22Rv1 (cell line): Measurements from ENCODE around the gene IGF2R.

Experiments used
- H3K27ac ChIP-seq: fragments of 450-650 bp; 2 replicates; pipeline ENCODE4 v1.5.1; 2017
- ZFX ChIP-seq: fragments of 450-650 bp; IDR thresholded peaks from 2 replicates; pipeline ENCODE4 v1.6.1; 2017; ENCODE audit warnings: antibody characterized with exemption, borderline replicate concordance
- TF ChIP-seq, protein P1 (sequence below): fragments of 450-650 bp; IDR thresholded peaks from 2 replicates; pipeline ENCODE4 v1.5.1; 2017; ENCODE audit warnings: mild to moderate bottlenecking

Gene IGF2R

DNA sequence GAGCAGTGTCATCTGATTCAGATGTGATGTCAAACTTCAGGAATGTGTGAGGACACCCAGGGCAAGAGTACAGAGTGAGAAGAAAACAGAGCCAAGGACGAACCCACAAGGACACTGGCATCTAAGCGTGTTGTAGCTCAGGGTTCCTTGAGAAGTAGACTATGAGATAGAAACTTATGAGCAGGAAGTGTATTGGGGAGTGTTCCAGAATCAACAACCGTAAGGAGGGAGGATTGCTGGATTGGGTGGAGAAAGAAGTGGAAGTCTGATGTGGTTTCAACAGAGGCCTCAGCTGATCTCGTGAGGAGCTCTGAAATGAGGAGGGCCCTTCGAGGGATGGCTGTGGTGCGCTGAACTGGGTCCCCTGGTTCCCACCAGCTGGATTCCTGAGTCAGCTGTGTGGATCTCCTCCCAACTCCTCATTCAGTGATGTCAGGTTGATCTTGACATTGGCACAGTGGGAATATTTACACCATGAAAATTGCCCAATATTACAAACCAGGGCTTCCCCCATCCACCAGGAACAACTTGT lies 25.7 kb upstream of the IGF2R start:
- H3K27ac ChIP-seq: no peak overlapping the region
- TF ChIP-seq, protein P1, sequence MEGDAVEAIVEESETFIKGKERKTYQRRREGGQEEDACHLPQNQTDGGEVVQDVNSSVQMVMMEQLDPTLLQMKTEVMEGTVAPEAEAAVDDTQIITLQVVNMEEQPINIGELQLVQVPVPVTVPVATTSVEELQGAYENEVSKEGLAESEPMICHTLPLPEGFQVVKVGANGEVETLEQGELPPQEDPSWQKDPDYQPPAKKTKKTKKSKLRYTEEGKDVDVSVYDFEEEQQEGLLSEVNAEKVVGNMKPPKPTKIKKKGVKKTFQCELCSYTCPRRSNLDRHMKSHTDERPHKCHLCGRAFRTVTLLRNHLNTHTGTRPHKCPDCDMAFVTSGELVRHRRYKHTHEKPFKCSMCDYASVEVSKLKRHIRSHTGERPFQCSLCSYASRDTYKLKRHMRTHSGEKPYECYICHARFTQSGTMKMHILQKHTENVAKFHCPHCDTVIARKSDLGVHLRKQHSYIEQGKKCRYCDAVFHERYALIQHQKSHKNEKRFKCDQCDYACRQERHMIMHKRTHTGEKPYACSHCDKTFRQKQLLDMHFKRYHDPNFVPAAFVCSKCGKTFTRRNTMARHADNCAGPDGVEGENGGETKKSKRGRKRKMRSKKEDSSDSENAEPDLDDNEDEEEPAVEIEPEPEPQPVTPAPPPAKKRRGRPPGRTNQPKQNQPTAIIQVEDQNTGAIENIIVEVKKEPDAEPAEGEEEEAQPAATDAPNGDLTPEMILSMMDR: no peak
- no peak for TF ChIP-seq ZFX

DNA sequence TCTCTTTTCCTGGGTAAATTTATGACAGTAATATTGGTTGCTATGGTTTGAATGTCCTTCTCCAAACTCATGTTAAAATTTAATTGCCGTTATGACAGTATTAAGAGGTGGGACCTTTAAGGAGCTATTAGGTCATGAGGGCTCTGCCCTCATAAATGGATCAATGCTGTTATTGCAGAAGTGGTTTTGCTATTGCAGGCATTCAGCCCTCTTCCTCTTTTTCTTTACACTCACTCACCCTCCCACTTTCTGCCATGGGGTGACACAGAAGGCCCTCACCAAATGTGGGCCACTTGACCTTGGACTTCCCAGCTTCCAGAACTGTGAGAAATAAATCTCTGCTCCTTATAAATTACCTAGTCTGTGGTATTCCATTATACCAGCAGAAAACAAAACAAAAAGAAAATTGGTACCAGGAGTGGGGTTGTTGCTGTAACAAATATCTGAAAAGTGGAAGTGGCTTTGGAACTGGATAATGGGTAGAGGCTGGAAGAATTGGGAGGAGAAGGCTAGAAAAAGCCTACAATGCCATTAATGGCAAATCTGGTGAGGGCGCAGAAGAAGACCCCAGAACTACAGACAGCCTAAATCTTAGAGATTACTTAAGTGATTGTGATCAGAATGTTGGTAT lies 24.8 kb upstream of the IGF2R start:
- no peak for TF ChIP-seq ZFX
- TF ChIP-seq, protein P1: no peak
- H3K27ac ChIP-seq: no peak overlapping the region

DNA sequence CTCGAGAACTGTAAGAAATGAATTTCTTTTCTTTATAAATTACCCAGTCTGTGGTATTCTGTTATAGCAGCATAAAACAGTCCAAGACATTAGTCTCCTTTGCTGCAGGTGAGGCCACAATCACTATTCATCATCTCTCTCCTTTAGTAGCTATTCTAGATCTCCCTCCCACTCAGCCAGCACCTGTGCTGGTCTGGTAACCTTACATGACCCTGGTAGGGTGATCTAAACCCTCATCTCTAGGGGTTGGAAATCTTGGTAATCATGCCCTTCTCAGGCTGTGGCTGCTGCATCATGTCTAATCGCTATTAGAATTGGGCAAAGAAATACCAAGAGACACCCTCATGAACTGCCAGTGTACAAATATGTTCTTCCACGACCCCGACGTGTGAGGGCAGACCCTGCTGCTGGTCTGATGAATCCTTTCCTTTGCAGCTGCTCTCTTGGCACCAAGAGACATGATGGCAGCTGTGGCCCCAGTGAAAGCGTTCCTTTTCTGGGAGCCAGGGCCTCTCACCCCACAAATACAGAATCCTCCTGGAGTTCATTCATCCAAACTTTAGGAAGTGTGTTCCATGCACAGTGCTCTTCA lies 23.0 kb upstream of the IGF2R start:
- no peak overlapping the region for H3K27ac ChIP-seq
- TF ChIP-seq ZFX: no peak
- TF ChIP-seq, protein P1: no peak

DNA sequence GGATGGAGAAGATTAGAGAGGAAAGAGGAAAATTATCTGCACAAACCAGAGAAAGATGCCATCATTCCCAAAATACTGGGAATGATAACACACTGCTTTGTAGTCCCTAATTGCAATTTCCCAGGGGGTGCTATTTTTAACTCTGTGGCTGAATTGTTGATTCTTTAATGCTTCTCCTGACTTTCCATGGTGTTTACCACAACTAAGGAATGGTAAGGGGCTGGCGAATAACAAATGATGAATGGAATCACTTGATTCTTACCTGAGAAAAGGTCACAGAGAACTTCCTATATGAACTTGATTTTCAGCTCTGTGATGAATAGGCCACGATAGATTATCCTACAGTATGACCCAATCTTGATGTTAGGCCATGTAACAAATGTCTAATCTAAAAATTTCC lies 22.0 kb upstream of the IGF2R start:
- TF ChIP-seq, protein P1: no peak
- TF ChIP-seq ZFX: no peak
- no peak overlapping the region for H3K27ac ChIP-seq

DNA sequence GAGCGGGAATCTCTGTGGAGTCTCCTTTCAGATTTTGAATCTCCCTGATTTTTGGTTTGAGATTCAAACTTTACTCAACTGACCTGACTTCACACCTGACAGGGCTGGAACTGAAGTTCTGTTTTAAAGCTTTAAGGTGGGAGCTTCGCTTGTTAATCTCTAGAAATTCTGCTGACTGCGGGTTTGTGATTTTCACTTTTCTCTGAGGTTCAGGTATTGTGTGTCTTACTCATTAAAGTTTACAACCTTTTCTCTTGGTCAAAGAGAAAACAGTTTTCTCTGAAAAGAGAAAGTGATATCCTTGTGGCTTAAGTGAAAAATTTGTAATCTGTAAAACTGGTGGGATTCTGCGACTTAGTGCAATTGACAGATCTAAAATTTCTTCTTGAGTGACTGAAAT lies 20.7 kb upstream of the IGF2R start:
- no peak for TF ChIP-seq ZFX
- TF ChIP-seq, protein P1: no peak
- no peak overlapping the region for H3K27ac ChIP-seq

DNA sequence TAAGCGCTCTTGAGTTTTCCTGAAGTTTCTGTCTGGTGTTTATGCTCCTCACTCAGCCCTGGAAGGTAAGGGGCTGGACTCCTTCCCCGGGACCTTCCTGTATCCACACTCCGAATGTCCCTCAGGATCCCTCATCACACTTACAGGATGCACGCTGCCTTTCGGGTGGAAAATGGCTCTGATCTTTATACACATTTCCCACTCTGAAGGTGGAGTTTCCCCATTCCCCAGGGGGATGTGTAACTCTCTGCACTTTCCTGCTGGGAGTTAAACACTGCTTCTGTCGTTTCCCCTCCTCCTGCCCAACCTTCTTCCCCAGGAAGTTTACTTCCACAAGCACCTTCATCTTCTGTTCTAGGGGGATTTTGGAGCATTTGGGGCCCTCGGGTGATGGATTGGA lies 17.1 kb upstream of the IGF2R start:
- TF ChIP-seq ZFX: no peak
- TF ChIP-seq, protein P1: no peak
- no peak overlapping the region for H3K27ac ChIP-seq

DNA sequence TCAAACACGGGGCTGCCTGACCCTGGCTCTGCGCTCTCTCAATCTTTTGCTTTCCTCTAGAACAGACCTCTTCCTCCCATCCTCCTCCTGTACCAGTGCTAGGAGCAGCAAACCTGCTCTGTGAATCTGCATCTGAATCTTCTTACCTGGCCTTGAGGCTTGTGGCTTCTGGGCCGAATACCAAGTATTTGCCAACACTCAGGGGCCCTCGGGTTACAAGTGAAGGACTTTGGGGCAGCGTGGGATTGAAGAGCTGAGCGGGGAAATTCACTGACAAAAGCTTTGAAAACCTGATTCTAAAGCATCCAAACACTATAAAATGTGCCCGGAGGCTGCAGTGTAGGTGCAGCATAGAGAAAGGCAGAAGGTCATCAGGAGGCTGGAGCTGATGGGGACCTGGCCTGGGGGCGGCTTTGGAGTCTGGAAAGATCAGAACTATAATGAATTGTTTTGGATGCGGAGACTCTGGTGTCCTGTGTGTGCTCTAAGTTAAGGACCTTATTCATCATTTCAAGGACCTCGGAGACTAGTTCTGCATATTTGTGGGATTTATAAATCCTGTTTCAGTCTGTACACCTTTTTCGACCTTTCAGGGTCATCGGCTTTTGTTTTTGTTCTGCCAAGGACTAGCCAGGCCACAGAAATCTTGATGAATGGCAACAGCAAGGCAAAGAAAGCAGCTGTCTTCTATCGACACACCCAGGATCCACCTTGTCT lies 16.4 kb upstream of the IGF2R start:
- TF ChIP-seq, protein P1: no peak
- no peak for TF ChIP-seq ZFX
- no peak overlapping the region for H3K27ac ChIP-seq
